Spleen (tissue), 11 donors: ENCODE measurements around the gene NECAB3. TPM values are rescaled to one million over a fixed set of nuclear protein-coding genes. Genes with fewer than 3 reads are reported as not detected.

ENCODE experiments used
- DNase-seq: peaks from one replicate; pipeline ENCODE4 v3.0.0-alpha.2; 2020
- H3K27ac ChIP-seq, 8 donors: fragments of 200-600 bp; sonication (generic) in 7 of 8; 1 replicate in 4 of 8; 2 replicates in 4 of 8; pipeline versions ENCODE4 v1.5.0 to v1.8.0; 2016 to 2021; ENCODE audit warnings: inconsistent platforms in 4 of 8, mild to moderate bottlenecking in 4 of 8, moderate library complexity in 1 of 8
- H3K27me3 ChIP-seq, 7 donors: fragments of 200-600 bp; sonication (generic) in 6 of 7; replicated peaks in 1 of 7; 1 replicate in 4 of 7; 2 replicates in 3 of 7; pipeline versions ENCODE4 v1.5.0 to v1.8.0; 2016 to 2021; ENCODE audit warnings: inconsistent platforms in 3 of 7, mild to moderate bottlenecking in 1 of 7
- H3K36me3 ChIP-seq, 6 donors: fragments of 200-600 bp; sonication (generic) in 5 of 6; 1 replicate in 4 of 6; 2 replicates in 2 of 6; pipeline versions ENCODE4 v1.5.0 to v1.8.0; 2016 to 2021; ENCODE audit warnings: inconsistent platforms in 2 of 6
- H3K4me1 ChIP-seq, 6 donors: fragments of 200-600 bp; sonication (generic) in 5 of 6; 1 replicate in 3 of 6; 2 replicates in 3 of 6; pipeline versions ENCODE4 v1.5.0 to v1.8.0; 2016 to 2021; ENCODE audit warnings: inconsistent platforms in 3 of 6
- H3K4me3 ChIP-seq, 8 donors: fragments of 200-600 bp; sonication (generic) in 7 of 8; 1 replicate in 4 of 8; 2 replicates in 4 of 8; pipeline versions ENCODE4 v1.5.0 to v1.8.0; 2016 to 2021; ENCODE audit warnings: inconsistent platforms in 4 of 8, mild to moderate bottlenecking in 4 of 8, moderate library complexity in 2 of 8
- H3K9me3 ChIP-seq, 8 donors: fragments of 200-600 bp; sonication (generic) in 7 of 8; 1 replicate in 4 of 8; 2 replicates in 4 of 8; pipeline versions ENCODE4 v1.5.0 to v1.8.0; 2016 to 2021; ENCODE audit warnings: inconsistent platforms in 4 of 8
- POLR2A ChIP-seq, 3 donors: fragments of 450-650 bp; IDR thresholded peaks; one replicate each; pipeline ENCODE4 v1.5.1; 2017; ENCODE audit warnings: antibody characterized with exemption in 3 of 3, mild to moderate bottlenecking in 1 of 3
- POLR2AphosphoS5 ChIP-seq, 3 donors: sonication (generic); formaldehyde crosslinking; IDR thresholded peaks; one replicate each; pipeline ENCODE4 v1.5.1; 2017; ENCODE audit warnings: antibody characterized with exemption in 3 of 3
- WGBS, 5 donors: extraction: QIAGEN DNeasy Blood & Tissue Kit in 3 of 5; methylation state at CpG; one replicate each; pipeline versions ENCODE4 v1.1.5 to v1.1.7; 2013 to 2018; 5-methylcytosine and 5-hydroxymethylcytosine counted together
- intact Hi-C: fragments of 100-400 bp; cut with DNase I; formaldehyde crosslinking; loops from one replicate; pipeline ENCODE4 v1.15.0; 2023; ENCODE audit warnings: low total_unique reads
- polyA plus RNA-seq, 3 donors: library from polyadenylated mRNA; stranded (reverse); fragments of 200-250 nt; gene quantifications; one replicate each; pipeline ENCODE4 v1.2.1, GENCODE V29; 2013
- total RNA-seq, 7 donors: library from RNA; depleted of rRNA in 3 of 7; stranded (reverse); fragments of >200 nt in 3 of 7; fragmentation: NEBNext Ultra II Directional in 4 of 7; extraction: Animal tissue kit (Norgen Biotek cat#: 25700) in 4 of 7; gene quantifications; one replicate each; pipeline versions ENCODE4 v1.1.0 to v1.2.1, GENCODE V29; 2016 to 2021
- TF ChIP-seq, protein P1 (sequence below), 11 experiments: fragments of 200-600 bp in 7 of 11; fragments of 450-650 bp in 4 of 11; sonication (generic) in 4 of 11; IDR thresholded peaks in 8 of 11; conservative IDR thresholded peaks in 3 of 11; 1 replicate in 7 of 11; 2 replicates in 4 of 11; pipeline versions ENCODE4 v1.4.0 to v1.8.0; 2016 to 2021; ENCODE audit warnings: antibody characterized with exemption in 11 of 11, inconsistent platforms in 4 of 11, mild to moderate bottlenecking in 1 of 11
- donor health status: healthy with polysubstance abuse.
- donor health status: DM: no; HTN: no; CAD: no; lungs with moderate emphysema.
- donor health status: DM: no; HTN: no; CAD: no.
- donor health status: Bipolar disorder and iron deficiency.
- donor health status: healthy.
- donor health status: DM: no; HTN: no; CAD: no.
- donor health status: DM: yes; HTN: yes; CAD: no.

Gene NECAB3
- total and polyA plus RNA-seq, 10 donors = 8.6 to 39.0 (median 18.4) TPM

DNA sequence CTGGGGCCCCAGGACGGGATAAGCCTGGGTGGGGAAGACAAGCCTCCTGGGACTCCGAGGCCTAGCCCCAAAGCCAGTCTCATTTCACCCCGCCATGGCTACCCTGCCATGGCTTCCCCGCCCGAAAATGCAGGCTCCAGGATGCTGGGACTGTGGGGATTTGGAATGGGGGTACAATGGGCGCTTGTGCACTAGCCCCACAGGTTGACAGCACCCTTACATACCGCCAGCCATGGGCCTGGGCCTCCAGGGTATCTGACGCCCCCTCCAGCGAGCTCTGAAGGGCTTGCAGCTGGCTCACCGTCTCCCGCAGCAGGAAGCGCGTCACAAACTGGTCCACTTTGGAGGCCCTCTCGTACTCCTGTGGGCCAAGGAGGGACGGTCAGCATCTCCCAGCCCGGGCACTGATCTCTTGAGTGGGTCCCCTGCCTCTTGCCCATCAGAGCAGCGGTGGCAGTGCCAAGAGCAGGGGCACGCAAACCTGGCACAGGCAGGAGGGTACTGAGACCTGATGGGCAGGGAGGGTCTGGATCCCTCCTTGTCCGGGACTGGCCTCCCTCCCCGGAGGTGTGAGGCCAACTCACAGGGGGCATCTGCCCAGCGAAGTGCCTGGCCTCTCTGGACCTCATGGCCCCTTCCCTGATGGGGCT lies 14.1 kb downstream of the NECAB3 start:
- no peaks in the 10 kb centered on the region for H3K27me3 ChIP-seq
- 88 to 97% (median 93%) methylated on average over 12 to 21 of the region's 21 CpGs for WGBS, 5 donors
- H3K36me3 ChIP-seq = peaks cover 0 to 39% (median 8%) of the 10 kb centered on the region in 6 donors
- intact Hi-C loops = no loop called here
- H3K4me1 ChIP-seq = peaks cover 0 to 28% (median 21%) of the 10 kb centered on the region in 6 donors
- no peak overlapping the region for H3K4me3 ChIP-seq
- no peaks in the 10 kb centered on the region for H3K9me3 ChIP-seq
- no peak overlapping the region for H3K27ac ChIP-seq
- no peak for DNase-seq
- peak in 1 of 3 donors; percentile 7 for TF ChIP-seq POLR2AphosphoS5 (IDR thresholded peaks at IDR 0.05)
- TF ChIP-seq, protein P1, sequence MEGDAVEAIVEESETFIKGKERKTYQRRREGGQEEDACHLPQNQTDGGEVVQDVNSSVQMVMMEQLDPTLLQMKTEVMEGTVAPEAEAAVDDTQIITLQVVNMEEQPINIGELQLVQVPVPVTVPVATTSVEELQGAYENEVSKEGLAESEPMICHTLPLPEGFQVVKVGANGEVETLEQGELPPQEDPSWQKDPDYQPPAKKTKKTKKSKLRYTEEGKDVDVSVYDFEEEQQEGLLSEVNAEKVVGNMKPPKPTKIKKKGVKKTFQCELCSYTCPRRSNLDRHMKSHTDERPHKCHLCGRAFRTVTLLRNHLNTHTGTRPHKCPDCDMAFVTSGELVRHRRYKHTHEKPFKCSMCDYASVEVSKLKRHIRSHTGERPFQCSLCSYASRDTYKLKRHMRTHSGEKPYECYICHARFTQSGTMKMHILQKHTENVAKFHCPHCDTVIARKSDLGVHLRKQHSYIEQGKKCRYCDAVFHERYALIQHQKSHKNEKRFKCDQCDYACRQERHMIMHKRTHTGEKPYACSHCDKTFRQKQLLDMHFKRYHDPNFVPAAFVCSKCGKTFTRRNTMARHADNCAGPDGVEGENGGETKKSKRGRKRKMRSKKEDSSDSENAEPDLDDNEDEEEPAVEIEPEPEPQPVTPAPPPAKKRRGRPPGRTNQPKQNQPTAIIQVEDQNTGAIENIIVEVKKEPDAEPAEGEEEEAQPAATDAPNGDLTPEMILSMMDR (IDR thresholded peaks at IDR 0.05 in 8 of 11, conservative IDR thresholded peaks at IDR 0.05 in 3 of 11) = no peak

DNA sequence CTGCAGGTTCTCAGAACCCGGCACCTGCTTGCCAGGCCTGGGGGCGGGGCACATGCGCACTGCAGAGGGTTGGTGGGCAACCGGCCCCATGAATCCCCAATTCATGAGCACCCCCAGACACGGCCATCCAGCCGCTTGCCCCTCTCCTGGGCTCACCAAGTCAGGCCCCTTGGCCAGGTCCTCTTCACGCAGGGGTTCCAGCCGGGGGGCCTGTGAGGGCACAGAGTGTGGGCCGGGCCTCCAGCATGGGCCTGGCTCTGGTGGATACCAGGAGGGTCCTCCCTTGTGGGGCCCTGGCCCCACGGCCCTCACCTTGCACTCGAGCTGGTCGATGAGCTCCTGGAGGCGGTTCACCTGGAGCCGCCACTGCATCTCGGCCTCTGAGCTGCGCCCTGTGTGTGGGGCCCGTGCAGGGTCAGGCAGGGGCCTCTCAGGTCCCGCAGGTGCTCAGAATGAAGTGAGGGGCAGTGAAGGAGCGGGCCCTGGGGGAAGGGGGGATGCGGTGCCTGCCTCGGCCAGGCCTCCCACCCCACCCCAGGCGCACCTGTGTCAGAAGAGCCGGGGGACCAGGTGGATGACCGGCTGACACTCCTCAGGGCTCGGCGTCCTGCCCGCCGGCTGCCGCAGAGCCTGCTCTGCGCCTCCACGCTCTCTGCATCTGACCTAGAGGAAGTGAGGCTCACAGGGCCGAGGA lies 14.7 kb downstream of the NECAB3 start:
- Histone ChIP-seq H3K27me3 (no peaks in the 10 kb centered on the region), H3K27ac (no peak overlapping the region), H3K36me3 (peaks cover 0 to 39% (median 8%) of the 10 kb centered on the region in 6 donors), H3K4me1 (peaks cover 0 to 22% (median 17%) of the 10 kb centered on the region in 6 donors), H3K9me3 (no peaks in the 10 kb centered on the region), H3K4me3 (no peak overlapping the region)
- intact Hi-C loops = no loop called here
- DNase-seq = peak; percentile 69
- no peak for TF ChIP-seq POLR2AphosphoS5 (IDR thresholded peaks at IDR 0.05)
- TF ChIP-seq, protein P1 (IDR thresholded peaks at IDR 0.05 in 8 of 11, conservative IDR thresholded peaks at IDR 0.05 in 3 of 11) = no peak
- no peak for TF ChIP-seq POLR2A (IDR thresholded peaks at IDR 0.05)
- 94 to 97% (median 95%) methylated on average over 11 to 32 of the region's 32 CpGs for WGBS, 5 donors

DNA sequence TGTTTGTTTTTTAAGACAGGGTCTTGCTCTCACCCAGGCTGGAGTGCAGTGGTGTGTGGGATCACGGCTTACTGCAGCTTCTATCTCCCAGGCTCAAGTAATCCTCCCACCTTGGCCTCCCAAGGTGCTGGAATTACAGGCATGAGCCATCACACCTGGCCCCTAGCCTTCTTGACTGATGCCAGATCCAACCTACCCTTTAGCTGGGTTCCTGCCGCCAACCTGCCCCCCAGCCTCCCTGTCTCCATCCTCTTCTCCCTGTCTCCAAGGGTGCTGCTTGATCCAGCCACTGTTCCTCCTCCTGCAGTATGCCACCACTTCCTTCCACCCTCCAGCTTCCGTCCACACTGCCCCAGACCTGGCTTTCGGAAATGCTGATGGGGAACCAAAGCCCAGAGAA lies 15.3 kb downstream of the NECAB3 start:
- H3K36me3 ChIP-seq = peaks cover 0 to 39% (median 8%) of the 10 kb centered on the region in 6 donors
- H3K9me3 ChIP-seq = no peaks in the 10 kb centered on the region
- H3K4me3 ChIP-seq = no peak overlapping the region
- peaks cover 0 to 17% (median 11%) of the 10 kb centered on the region in 6 donors for H3K4me1 ChIP-seq
- WGBS, 5 donors = 88 to 98% (median 97%) methylated on average over 4 of the region's 4 CpGs
- intact Hi-C loops = no loop called here
- no peak for DNase-seq
- H3K27ac ChIP-seq = no peak overlapping the region
- no peaks in the 10 kb centered on the region for H3K27me3 ChIP-seq
- TF ChIP-seq POLR2A (IDR thresholded peaks at IDR 0.05) = no peak
- TF ChIP-seq, protein P1 (IDR thresholded peaks at IDR 0.05 in 8 of 11, conservative IDR thresholded peaks at IDR 0.05 in 3 of 11) = no peak
- no peak for TF ChIP-seq POLR2AphosphoS5 (IDR thresholded peaks at IDR 0.05)

DNA sequence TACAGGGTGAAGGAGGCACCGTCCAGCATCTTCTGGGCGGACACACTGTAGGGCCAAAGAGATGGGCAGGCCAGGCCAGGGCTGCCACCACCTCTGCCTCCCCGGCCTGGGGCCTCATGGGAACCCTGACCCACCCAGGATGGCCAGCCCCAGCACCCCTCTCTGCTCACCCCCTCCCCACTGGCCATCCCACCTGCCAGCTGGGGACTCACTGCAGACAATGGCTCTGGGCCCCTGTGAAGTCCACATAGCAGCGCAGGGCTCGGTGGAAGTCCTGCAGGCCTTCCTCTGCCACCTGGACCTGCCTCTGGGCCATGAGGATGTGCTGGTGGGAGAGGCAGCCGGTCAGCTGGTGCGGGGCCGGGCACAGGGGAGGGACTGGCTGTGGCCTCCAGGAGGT lies 15.7 kb downstream of the NECAB3 start:
- TF ChIP-seq, protein P1 (IDR thresholded peaks at IDR 0.05 in 8 of 11, conservative IDR thresholded peaks at IDR 0.05 in 3 of 11) = no peak
- TF ChIP-seq POLR2A (IDR thresholded peaks at IDR 0.05) = no peak
- TF ChIP-seq POLR2AphosphoS5 (IDR thresholded peaks at IDR 0.05) = no peak
- DNase-seq = no peak
- no peak overlapping the region for H3K27ac ChIP-seq
- no peaks in the 10 kb centered on the region for H3K27me3 ChIP-seq
- H3K9me3 ChIP-seq = no peaks in the 10 kb centered on the region
- peaks cover 0 to 39% (median 8%) of the 10 kb centered on the region in 6 donors for H3K36me3 ChIP-seq
- intact Hi-C loops = no loop called here
- WGBS, 5 donors = 90 to 95% (median 95%) methylated on average over 7 to 8 of the region's 8 CpGs
- no peak overlapping the region for H3K4me3 ChIP-seq
- H3K4me1 ChIP-seq = peaks cover 0 to 18% (median 11%) of the 10 kb centered on the region in 6 donors
